ENCODE data around the gene ACAD10. TPM values are rescaled to one million over a fixed set of nuclear protein-coding genes. Genes with fewer than 3 reads are reported as not detected.

Gene ACAD10
- total and polyA plus RNA-seq, 4 donors = 10.7 to 34.8 (median 21.2) TPM

DNA sequence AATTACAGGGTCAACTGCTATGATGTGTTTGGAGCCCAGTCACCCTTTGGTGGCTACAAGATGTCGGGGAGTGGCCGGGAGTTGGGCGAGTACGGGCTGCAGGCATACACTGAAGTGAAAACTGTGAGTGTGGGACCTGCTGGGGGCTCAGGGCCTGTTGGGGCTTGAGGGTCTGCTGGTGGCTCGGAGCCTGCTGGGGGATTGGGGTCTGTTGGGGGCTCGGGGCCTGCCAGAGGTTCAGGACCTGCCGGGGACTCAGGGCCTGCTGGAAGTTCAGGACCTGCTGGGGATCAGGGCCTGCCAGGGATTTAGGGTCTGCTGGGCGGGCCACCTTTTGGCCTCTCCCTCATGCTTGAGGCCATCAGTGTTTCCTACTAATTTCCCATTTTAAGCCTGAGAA, 118.0 kb downstream of the ACAD10 start:
- TF ChIP-seq NR2F2 (IDR thresholded peaks at IDR 0.05) (no peak), RXRA (IDR thresholded peaks at IDR 0.05) (no peak), YY1 (IDR thresholded peaks at IDR 0.05) (no peak), TAF1 (conservative IDR thresholded peaks at IDR 0.05) (no peak), HNF4G (IDR thresholded peaks at IDR 0.05) (no peak), JUND (IDR thresholded peaks at IDR 0.05) (no peak), RAD21 (IDR thresholded peaks at IDR 0.05) (no peak), EGR1 (IDR thresholded peaks at IDR 0.05; ENCODE audit: low read depth in 2 of 2) (no peak), FOXA2 (IDR thresholded peaks at IDR 0.05) (no peak), FOXA1 (IDR thresholded peaks at IDR 0.05) (no peak), HNF4A (conservative IDR thresholded peaks at IDR 0.05) (no peak), SP1 (IDR thresholded peaks at IDR 0.05) (no peak)
- TF ChIP-seq, protein P1, sequence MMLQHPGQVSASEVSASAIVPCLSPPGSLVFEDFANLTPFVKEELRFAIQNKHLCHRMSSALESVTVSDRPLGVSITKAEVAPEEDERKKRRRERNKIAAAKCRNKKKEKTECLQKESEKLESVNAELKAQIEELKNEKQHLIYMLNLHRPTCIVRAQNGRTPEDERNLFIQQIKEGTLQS (IDR thresholded peaks at IDR 0.05) = no peak
- TF ChIP-seq, protein P2, sequence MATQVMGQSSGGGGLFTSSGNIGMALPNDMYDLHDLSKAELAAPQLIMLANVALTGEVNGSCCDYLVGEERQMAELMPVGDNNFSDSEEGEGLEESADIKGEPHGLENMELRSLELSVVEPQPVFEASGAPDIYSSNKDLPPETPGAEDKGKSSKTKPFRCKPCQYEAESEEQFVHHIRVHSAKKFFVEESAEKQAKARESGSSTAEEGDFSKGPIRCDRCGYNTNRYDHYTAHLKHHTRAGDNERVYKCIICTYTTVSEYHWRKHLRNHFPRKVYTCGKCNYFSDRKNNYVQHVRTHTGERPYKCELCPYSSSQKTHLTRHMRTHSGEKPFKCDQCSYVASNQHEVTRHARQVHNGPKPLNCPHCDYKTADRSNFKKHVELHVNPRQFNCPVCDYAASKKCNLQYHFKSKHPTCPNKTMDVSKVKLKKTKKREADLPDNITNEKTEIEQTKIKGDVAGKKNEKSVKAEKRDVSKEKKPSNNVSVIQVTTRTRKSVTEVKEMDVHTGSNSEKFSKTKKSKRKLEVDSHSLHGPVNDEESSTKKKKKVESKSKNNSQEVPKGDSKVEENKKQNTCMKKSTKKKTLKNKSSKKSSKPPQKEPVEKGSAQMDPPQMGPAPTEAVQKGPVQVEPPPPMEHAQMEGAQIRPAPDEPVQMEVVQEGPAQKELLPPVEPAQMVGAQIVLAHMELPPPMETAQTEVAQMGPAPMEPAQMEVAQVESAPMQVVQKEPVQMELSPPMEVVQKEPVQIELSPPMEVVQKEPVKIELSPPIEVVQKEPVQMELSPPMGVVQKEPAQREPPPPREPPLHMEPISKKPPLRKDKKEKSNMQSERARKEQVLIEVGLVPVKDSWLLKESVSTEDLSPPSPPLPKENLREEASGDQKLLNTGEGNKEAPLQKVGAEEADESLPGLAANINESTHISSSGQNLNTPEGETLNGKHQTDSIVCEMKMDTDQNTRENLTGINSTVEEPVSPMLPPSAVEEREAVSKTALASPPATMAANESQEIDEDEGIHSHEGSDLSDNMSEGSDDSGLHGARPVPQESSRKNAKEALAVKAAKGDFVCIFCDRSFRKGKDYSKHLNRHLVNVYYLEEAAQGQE (IDR thresholded peaks at IDR 0.05) = no peak
- TF ChIP-seq, protein P3, sequence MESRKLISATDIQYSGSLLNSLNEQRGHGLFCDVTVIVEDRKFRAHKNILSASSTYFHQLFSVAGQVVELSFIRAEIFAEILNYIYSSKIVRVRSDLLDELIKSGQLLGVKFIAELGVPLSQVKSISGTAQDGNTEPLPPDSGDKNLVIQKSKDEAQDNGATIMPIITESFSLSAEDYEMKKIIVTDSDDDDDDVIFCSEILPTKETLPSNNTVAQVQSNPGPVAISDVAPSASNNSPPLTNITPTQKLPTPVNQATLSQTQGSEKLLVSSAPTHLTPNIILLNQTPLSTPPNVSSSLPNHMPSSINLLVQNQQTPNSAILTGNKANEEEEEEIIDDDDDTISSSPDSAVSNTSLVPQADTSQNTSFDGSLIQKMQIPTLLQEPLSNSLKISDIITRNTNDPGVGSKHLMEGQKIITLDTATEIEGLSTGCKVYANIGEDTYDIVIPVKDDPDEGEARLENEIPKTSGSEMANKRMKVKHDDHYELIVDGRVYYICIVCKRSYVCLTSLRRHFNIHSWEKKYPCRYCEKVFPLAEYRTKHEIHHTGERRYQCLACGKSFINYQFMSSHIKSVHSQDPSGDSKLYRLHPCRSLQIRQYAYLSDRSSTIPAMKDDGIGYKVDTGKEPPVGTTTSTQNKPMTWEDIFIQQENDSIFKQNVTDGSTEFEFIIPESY (IDR thresholded peaks at IDR 0.05) = no peak
- Histone ChIP-seq H3K4me1 (ENCODE audit: control insufficient read depth in 4 of 4, insufficient read depth in 4 of 4, low read length in 3 of 4) (peaks cover 0 to 6% (median 2%) of the 10 kb centered on the region in 4 donors), H3K27ac (ENCODE audit: low read depth in 1 of 2, low read length in 2 of 2) (no peak overlapping the region), H3K4me3 (ENCODE audit: low read depth in 1 of 3, low read length in 3 of 3) (no peak overlapping the region), H3K9ac (ENCODE audit: low read depth in 1 of 2, low read length in 2 of 2) (no peak overlapping the region), H3K9me3 (ENCODE audit: control insufficient read depth in 4 of 4, low read length in 3 of 4) (no peaks in the 10 kb centered on the region), H3K36me3 (ENCODE audit: control insufficient read depth in 4 of 4, insufficient read depth in 3 of 4, low read depth in 1 of 4, low read length in 3 of 4) (peaks cover 23 to 63% (median 54%) of the 10 kb centered on the region in 4 donors), H3K27me3 (ENCODE audit: control insufficient read depth in 4 of 4, insufficient read depth in 4 of 4, low read length in 3 of 4) (no peaks in the 10 kb centered on the region)
- DNase-seq (ENCODE audit: low spot score) = no peak
- 97% methylated on average over 8 of the region's 8 CpGs for WGBS

DNA sequence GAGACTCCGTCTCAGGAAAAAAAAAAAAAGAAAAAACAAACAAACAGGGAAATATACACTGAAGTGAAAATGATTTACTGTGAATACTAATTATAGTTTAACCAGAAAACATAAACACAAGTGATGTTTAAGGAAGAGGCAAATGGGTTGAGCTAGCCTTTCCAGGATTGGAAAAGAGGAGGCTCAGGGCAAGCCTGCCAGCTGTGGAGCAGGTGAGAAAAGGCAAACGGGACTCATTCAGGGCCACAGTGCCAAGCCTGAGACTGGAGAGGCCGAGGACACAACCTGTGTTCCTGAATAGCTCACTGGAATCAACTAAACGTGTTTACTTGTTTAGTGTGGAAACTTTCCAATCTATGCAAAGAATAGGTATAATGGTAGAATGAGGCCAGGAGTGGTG, 120.5 kb downstream of the ACAD10 start:
- peaks cover 0 to 6% (median 2%) of the 10 kb centered on the region in 4 donors for H3K4me1 ChIP-seq (ENCODE audit: control insufficient read depth in 4 of 4, insufficient read depth in 4 of 4, low read length in 3 of 4)
- no peaks in the 10 kb centered on the region for H3K27me3 ChIP-seq (ENCODE audit: control insufficient read depth in 4 of 4, insufficient read depth in 4 of 4, low read length in 3 of 4)
- TF ChIP-seq HNF4A (conservative IDR thresholded peaks at IDR 0.05) (no peak), YY1 (IDR thresholded peaks at IDR 0.05) (no peak), SP1 (IDR thresholded peaks at IDR 0.05) (no peak), JUND (IDR thresholded peaks at IDR 0.05) (no peak), RAD21 (IDR thresholded peaks at IDR 0.05) (no peak), HNF4G (IDR thresholded peaks at IDR 0.05) (no peak), FOXA1 (IDR thresholded peaks at IDR 0.05) (no peak), NR2F2 (IDR thresholded peaks at IDR 0.05) (no peak), TAF1 (conservative IDR thresholded peaks at IDR 0.05) (no peak), GABPA (IDR thresholded peaks at IDR 0.05 in 1 of 2, conservative IDR thresholded peaks at IDR 0.05 in 1 of 2) (no peak)
- TF ChIP-seq, protein P3 (IDR thresholded peaks at IDR 0.05) = no peak
- TF ChIP-seq, protein P1 (IDR thresholded peaks at IDR 0.05) = no peak
- H3K9ac ChIP-seq (ENCODE audit: low read depth in 1 of 2, low read length in 2 of 2) = no peak overlapping the region
- no peaks in the 10 kb centered on the region for H3K9me3 ChIP-seq (ENCODE audit: control insufficient read depth in 4 of 4, low read length in 3 of 4)
- no peak overlapping the region for H3K4me3 ChIP-seq (ENCODE audit: low read depth in 1 of 3, low read length in 3 of 3)
- peak overlapping the region; percentile 46 to 52 for H3K27ac ChIP-seq (ENCODE audit: low read depth in 1 of 2, low read length in 2 of 2)
- WGBS = 47% methylated on average over 4 of the region's 4 CpGs
- H3K36me3 ChIP-seq (ENCODE audit: control insufficient read depth in 4 of 4, insufficient read depth in 3 of 4, low read depth in 1 of 4, low read length in 3 of 4) = peaks cover 22 to 63% (median 55%) of the 10 kb centered on the region in 4 donors
- no peak for DNase-seq (ENCODE audit: low spot score)

All from liver (tissue), 9 donors.